ENCODE data around the gene LINC01488. TPM values are rescaled to one million over a fixed set of nuclear protein-coding genes. Genes with fewer than 3 reads are reported as not detected.

The LINC01488 gene
- total and polyA plus RNA-seq, 9 of the 15 experiments (the other 6 are each of a cell fraction or from before 2014, with no cell fraction given) = not detected

DNA sequence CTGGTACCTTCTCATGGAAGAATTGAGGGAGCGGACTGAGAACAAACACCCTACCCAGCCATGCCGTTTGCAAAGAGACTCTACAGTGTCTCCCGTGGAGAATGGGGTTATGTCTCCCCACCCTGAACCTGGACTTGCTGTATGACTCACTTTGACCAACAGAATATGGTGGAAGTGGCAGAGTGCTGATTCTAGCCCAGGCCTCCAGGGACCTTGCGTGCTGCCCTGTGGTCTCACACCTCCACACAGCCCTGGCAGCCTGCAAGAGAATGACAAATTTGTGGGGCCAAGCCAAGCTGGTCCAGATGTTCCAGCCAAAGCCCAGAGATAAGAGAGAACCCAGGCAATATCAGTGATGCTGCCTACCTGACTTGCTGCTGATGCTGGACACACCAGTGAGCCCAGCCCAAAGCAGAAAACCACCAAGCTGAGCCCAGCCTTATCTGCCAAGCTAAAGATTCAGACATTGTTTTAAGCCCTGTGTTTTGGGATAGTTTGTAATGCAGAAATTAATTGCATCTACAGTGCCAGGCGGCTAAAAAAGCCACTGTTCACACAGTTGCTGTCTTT lies 8.1 kb upstream of the LINC01488 start (continued):
- TF ChIP-seq FOSL1 (tag; conservative IDR thresholded peaks at IDR 0.05) (0 out of 2 replicates have a peak, but pooled peaks have one; percentile 16), NUFIP1 (IDR thresholded peaks at IDR 0.05; ENCODE audit: partially characterized antibody) (no peak), ZNF431 (CRISPR knock-in tag; IDR thresholded peaks at IDR 0.05) (no peak), ASH1L (IDR thresholded peaks at IDR 0.05; ENCODE audit: borderline replicate concordance, low read depth, partially characterized antibody) (no peak), ZNF174 (CRISPR knock-in tag; IDR thresholded peaks at IDR 0.05) (no peak), NR3C1 (CRISPR knock-in tag; IDR thresholded peaks at IDR 0.05) (no peak)

DNA sequence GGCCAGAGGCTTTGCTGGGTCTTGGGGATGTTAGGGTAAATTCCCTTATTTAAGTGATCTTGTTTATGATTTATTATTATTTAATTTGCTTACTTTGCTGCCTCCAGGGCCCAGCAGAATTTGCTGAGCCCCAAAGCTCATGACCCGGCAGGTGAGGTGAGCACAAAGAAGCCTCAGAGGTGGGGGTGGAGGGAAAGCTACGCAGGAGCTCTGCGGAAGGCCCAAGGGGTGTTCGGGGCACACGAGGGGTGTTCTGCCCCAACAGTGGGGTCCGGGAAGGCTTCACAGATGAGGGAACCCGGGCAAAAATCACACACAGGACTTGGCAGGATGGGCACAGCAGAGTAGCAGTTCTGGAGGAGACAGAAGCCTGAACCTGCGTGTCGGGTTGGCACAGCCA lies 6.7 kb upstream of the LINC01488 start:
- no peak for FAIRE-seq
- Histone ChIP-seq H3K79me2 (ENCODE audit: control insufficient read depth, insufficient read depth, low read length) (no peaks in the 10 kb centered on the region), H3K4me3 (no peak overlapping the region), H4K20me1 (replicated peaks; ENCODE audit: control insufficient read depth, insufficient read depth, low read length) (no peaks in the 10 kb centered on the region), H3K27ac (ENCODE audit: extremely low read depth, low read depth, low read length) (no peak overlapping the region), H2AFZ (ENCODE audit: low read depth, low read length) (no peak overlapping the region), H3K9me1 (ENCODE audit: control insufficient read depth, insufficient read depth, low read length) (no peaks in the 10 kb centered on the region), H3K9ac (ENCODE audit: insufficient read depth in 1 of 2, low read depth in 2 of 2, low read length in 2 of 2) (no peak overlapping the region), H3K4me1 (replicated peaks in 1 of 2; ENCODE audit: control insufficient read depth in 2 of 2, insufficient read depth in 2 of 2, low read length in 2 of 2) (peaks cover 2 to 23% of the 10 kb centered on the region in 2 experiments; a peak in 3 of 5 replicates), H3K27me3 (ENCODE audit: control insufficient read depth in 2 of 2, insufficient read depth in 2 of 2, low read length in 2 of 2) (peaks cover 15 to 25% of the 10 kb centered on the region in 2 experiments), H3K4me2 (ENCODE audit: insufficient read depth, low read length) (no peak overlapping the region), H3K9me3 (replicated peaks; ENCODE audit: control insufficient read depth, insufficient read depth, low read depth, low read length) (no peaks in the 10 kb centered on the region), H3K36me3 (ENCODE audit: control insufficient read depth, insufficient read depth, low read length) (no peaks in the 10 kb centered on the region)
- intact Hi-C loops (cut with micrococcal nuclease) (no loop called here), in situ Hi-C loops (cut with MboI) (no loop called here)
- no peak for DNase-seq (ENCODE audit: extremely low read depth in 1 of 4, low spot score in 3 of 4)
- WGBS (ENCODE audit: insufficient coverage, low coverage, missing lambda C conversion rate) = 39% methylated on average over 9 of the region's 9 CpGs
- ChIA-PET CTCF (ENCODE audit: low intra/inter-chr PET ratio) (no interaction called here), POLR2A (interaction anchor here (1.5 kb wide), 1 partner anchor 10 kb away, joined by 4 read pairs; no protein-coding TSS in a partner anchor)
- no peak for ATAC-seq
- TF ChIP-seq SIN3A (IDR thresholded peaks at IDR 0.05; ENCODE audit: borderline replicate concordance in 2 of 2, control insufficient read depth in 1 of 2, low read depth in 2 of 2, low read length in 2 of 2) (no peak), LARP7 (IDR thresholded peaks at IDR 0.05) (no peak), SPI1 (IDR thresholded peaks at IDR 0.05; ENCODE audit: borderline replicate concordance, low read depth, low read length) (no peak), MAZ (CRISPR knock-in tag; conservative IDR thresholded peaks at IDR 0.05 in 1 of 2, IDR thresholded peaks at IDR 0.05 in 1 of 2) (no peak), ZNF780A (CRISPR knock-in tag; IDR thresholded peaks at IDR 0.05) (no peak), CGGBP1 (CRISPR knock-in tag; IDR thresholded peaks at IDR 0.05) (no peak), XRCC5 (IDR thresholded peaks at IDR 0.05; ENCODE audit: low read depth, low read length) (no peak)
- no TSS peak for BruUV-seq (replicated peaks)

Data from K562 (cell line).